ENCODE measurements around the gene CLIC4.

GRCh38 chr1:24756395-24756794, 11.1 kb downstream of the CLIC4 start:
- TF ChIP-seq, protein P1, sequence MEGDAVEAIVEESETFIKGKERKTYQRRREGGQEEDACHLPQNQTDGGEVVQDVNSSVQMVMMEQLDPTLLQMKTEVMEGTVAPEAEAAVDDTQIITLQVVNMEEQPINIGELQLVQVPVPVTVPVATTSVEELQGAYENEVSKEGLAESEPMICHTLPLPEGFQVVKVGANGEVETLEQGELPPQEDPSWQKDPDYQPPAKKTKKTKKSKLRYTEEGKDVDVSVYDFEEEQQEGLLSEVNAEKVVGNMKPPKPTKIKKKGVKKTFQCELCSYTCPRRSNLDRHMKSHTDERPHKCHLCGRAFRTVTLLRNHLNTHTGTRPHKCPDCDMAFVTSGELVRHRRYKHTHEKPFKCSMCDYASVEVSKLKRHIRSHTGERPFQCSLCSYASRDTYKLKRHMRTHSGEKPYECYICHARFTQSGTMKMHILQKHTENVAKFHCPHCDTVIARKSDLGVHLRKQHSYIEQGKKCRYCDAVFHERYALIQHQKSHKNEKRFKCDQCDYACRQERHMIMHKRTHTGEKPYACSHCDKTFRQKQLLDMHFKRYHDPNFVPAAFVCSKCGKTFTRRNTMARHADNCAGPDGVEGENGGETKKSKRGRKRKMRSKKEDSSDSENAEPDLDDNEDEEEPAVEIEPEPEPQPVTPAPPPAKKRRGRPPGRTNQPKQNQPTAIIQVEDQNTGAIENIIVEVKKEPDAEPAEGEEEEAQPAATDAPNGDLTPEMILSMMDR (conservative IDR thresholded peaks at IDR 0.05; ENCODE audit: low read depth in 2 of 2), result no peak
- TF ChIP-seq POLR2AphosphoS5 (IDR thresholded peaks at IDR 0.05; ENCODE audit: low read depth) (no peak), EZH2 (IDR thresholded peaks at IDR 0.05; ENCODE audit: low read depth, unreplicated experiment) (no peak), CREB1 (CRISPR knock-in tag; IDR thresholded peaks at IDR 0.05; ENCODE audit: low read depth) (no peak), EZH2phosphoT487 (IDR thresholded peaks at IDR 0.05; ENCODE audit: unreplicated experiment) (no peak), ZNF331 (CRISPR knock-in tag; IDR thresholded peaks at IDR 0.05; ENCODE audit: low read depth) (no peak), REST (IDR thresholded peaks at IDR 0.05; ENCODE audit: unreplicated experiment) (no peak)

Data from GM23338 (cell line).